ENCODE measurements around the gene GNG13. TPM values are rescaled to one million over a fixed set of nuclear protein-coding genes. Genes with fewer than 3 reads are reported as not detected.

The GNG13 gene
- total RNA-seq, 1 donor from 2014 or later: not detected

DNA sequence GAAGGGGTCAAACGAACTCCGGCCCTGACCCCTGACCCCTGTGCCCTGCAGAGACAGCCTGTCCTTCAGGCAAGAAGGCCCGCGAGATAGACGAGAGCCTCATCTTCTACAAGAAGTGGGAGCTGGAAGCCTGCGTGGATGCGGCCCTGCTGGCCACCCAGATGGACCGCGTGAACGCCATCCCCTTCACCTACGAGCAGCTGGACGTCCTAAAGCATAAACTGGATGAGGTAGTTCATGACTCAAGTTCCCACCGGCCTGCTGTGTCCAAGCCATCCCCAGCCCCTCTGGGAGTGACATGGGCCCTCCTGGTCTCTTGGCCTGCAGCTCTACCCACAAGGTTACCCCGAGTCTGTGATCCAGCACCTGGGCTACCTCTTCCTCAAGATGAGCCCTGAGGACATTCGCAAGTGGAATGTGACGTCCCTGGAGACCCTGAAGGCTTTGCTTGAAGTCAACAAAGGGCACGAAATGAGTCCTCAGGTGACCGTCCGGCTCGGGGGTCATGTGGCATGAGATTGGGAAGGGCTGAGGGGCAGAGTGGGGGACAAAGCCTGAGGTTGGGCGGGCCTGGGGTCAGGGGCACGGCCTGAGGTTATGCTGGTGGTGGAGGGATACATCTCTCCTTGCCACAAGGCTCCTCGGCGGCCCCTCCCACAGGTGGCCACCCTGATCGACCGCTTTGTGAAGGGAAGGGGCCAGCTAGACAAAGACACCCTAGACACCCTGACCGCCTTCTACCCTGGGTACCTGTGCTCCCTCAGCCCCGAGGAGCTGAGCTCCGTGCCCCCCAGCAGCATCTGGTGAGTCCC, 34.3 kb downstream of the GNG13 start:
- H3K4me1 Mint-ChIP-seq (ENCODE audit: low read depth, unreplicated experiment): no peaks in the 10 kb centered on the region
- Histone ChIP-seq H3K4me3 (ENCODE audit: insufficient read depth, low read depth, low read length) (no peak overlapping the region), H3K4me2 (ENCODE audit: low read length) (no peak overlapping the region), H3K9me3 (ENCODE audit: insufficient read depth, low read depth, low read length) (no peaks in the 10 kb centered on the region), H3K79me2 (ENCODE audit: insufficient read depth, low read length) (no peaks in the 10 kb centered on the region), H3K36me3 (ENCODE audit: insufficient read depth, low read length) (no peaks in the 10 kb centered on the region), H3K9ac (ENCODE audit: low read length) (no peak overlapping the region), H4K20me1 (ENCODE audit: insufficient read depth, low read length) (no peaks in the 10 kb centered on the region), H3K27ac (ENCODE audit: low read depth, low read length) (no peak overlapping the region), H3K27me3 (ENCODE audit: insufficient read depth, low read length) (no peaks in the 10 kb centered on the region), H3K4me1 (ENCODE audit: insufficient read depth, low read length) (no peaks in the 10 kb centered on the region), H2AFZ (ENCODE audit: low read depth, low read length) (no peak overlapping the region)
- H3K9me3 Mint-ChIP-seq (ENCODE audit: unreplicated experiment): no peaks in the 10 kb centered on the region
- no peaks in the 10 kb centered on the region for H3K36me3 Mint-ChIP-seq (ENCODE audit: low read depth, unreplicated experiment)
- H3K27ac Mint-ChIP-seq (ENCODE audit: unreplicated experiment): no peak overlapping the region
- peaks cover 2% of the 10 kb centered on the region for H3K27me3 Mint-ChIP-seq (ENCODE audit: low read depth, unreplicated experiment)
- FAIRE-seq: no peak
- no peak overlapping the region for H3K4me3 Mint-ChIP-seq (ENCODE audit: unreplicated experiment)
- no peak for DNase-seq (ENCODE audit: low read depth)
- no peak for TF ChIP-seq EZH2 (IDR thresholded peaks at IDR 0.05; ENCODE audit: insufficient read depth, low read length)
- TF ChIP-seq, protein P1, sequence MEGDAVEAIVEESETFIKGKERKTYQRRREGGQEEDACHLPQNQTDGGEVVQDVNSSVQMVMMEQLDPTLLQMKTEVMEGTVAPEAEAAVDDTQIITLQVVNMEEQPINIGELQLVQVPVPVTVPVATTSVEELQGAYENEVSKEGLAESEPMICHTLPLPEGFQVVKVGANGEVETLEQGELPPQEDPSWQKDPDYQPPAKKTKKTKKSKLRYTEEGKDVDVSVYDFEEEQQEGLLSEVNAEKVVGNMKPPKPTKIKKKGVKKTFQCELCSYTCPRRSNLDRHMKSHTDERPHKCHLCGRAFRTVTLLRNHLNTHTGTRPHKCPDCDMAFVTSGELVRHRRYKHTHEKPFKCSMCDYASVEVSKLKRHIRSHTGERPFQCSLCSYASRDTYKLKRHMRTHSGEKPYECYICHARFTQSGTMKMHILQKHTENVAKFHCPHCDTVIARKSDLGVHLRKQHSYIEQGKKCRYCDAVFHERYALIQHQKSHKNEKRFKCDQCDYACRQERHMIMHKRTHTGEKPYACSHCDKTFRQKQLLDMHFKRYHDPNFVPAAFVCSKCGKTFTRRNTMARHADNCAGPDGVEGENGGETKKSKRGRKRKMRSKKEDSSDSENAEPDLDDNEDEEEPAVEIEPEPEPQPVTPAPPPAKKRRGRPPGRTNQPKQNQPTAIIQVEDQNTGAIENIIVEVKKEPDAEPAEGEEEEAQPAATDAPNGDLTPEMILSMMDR (IDR thresholded peaks at IDR 0.05; ENCODE audit: insufficient read depth, low read depth, low read length): no peak

DNA sequence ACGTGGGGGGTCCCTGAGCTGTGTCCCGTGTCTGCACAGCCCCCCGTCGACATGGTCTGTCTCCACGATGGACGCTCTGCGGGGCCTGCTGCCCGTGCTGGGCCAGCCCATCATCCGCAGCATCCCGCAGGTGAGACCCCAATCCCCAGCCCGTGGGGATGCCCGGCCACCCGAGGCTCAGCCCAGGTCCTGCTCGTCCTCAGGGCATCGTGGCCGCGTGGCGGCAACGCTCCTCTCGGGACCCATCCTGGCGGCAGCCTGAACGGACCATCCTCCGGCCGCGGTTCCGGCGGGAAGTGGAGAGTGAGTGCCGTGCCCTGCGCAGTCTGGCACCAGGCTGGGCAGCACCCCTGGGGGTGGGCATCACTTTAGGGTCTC, 35.1 kb downstream of the GNG13 start:
- H3K9me3 ChIP-seq (ENCODE audit: insufficient read depth, low read depth, low read length): no peaks in the 10 kb centered on the region
- no peaks in the 10 kb centered on the region for H3K79me2 ChIP-seq (ENCODE audit: insufficient read depth, low read length)
- H3K4me1 ChIP-seq (ENCODE audit: insufficient read depth, low read length): peaks cover 4% of the 10 kb centered on the region
- Mint-ChIP-seq H3K9me3 (ENCODE audit: unreplicated experiment) (no peaks in the 10 kb centered on the region), H3K27me3 (ENCODE audit: low read depth, unreplicated experiment) (peaks cover 3% of the 10 kb centered on the region), H3K4me3 (ENCODE audit: unreplicated experiment) (no peak overlapping the region), H3K27ac (ENCODE audit: unreplicated experiment) (no peak overlapping the region), H3K36me3 (ENCODE audit: low read depth, unreplicated experiment) (no peaks in the 10 kb centered on the region), H3K4me1 (ENCODE audit: low read depth, unreplicated experiment) (no peaks in the 10 kb centered on the region)
- TF ChIP-seq, protein P1 (IDR thresholded peaks at IDR 0.05; ENCODE audit: insufficient read depth, low read depth, low read length): no peak
- TF ChIP-seq EZH2 (IDR thresholded peaks at IDR 0.05; ENCODE audit: insufficient read depth, low read length): no peak
- DNase-seq (ENCODE audit: low read depth) (no peak), FAIRE-seq (no peak)
- H3K27me3 ChIP-seq (ENCODE audit: insufficient read depth, low read length): no peaks in the 10 kb centered on the region
- no peaks in the 10 kb centered on the region for H4K20me1 ChIP-seq (ENCODE audit: insufficient read depth, low read length)
- H3K27ac ChIP-seq (ENCODE audit: low read depth, low read length): no peak overlapping the region
- H3K9ac ChIP-seq (ENCODE audit: low read length): no peak overlapping the region
- H3K4me2 ChIP-seq (ENCODE audit: low read length): no peak overlapping the region
- H3K36me3 ChIP-seq (ENCODE audit: insufficient read depth, low read length): no peaks in the 10 kb centered on the region
- H2AFZ ChIP-seq (ENCODE audit: low read depth, low read length): no peak overlapping the region
- no peak overlapping the region for H3K4me3 ChIP-seq (ENCODE audit: insufficient read depth, low read depth, low read length)

DNA sequence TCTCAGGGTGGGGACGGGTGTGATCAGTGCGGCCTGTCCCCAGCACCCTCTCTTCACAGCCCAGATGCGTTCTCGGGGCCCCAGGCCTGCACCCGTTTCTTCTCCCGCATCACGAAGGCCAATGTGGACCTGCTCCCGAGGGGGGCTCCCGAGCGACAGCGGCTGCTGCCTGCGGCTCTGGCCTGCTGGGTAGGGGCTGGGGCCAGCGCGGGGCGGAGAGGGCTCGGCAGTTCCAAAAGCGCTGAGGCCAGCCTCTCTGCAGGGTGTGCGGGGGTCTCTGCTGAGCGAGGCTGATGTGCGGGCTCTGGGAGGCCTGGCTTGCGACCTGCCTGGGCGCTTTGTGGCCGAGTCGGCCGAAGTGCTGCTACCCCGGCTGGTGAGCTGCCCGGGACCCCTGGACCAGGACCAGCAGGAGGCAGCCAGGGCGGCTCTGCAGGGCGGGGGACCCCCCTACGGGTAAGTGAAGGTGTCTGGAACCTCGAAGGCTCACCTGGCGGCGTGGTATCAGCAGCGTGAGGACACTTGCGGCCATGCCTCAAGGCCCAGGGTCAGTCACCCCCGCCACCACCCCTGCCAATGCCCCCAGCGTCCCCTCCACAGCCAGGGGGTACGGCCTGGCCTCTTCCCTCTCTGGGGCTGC, 35.6 kb downstream of the GNG13 start:
- Mint-ChIP-seq H3K4me1 (ENCODE audit: low read depth, unreplicated experiment) (no peaks in the 10 kb centered on the region), H3K36me3 (ENCODE audit: low read depth, unreplicated experiment) (no peaks in the 10 kb centered on the region), H3K4me3 (ENCODE audit: unreplicated experiment) (no peak overlapping the region), H3K27ac (ENCODE audit: unreplicated experiment) (no peak overlapping the region), H3K9me3 (ENCODE audit: unreplicated experiment) (no peaks in the 10 kb centered on the region), H3K27me3 (ENCODE audit: low read depth, unreplicated experiment) (peaks cover 3% of the 10 kb centered on the region)
- no peaks in the 10 kb centered on the region for H3K9me3 ChIP-seq (ENCODE audit: insufficient read depth, low read depth, low read length)
- no peaks in the 10 kb centered on the region for H4K20me1 ChIP-seq (ENCODE audit: insufficient read depth, low read length)
- H3K9ac ChIP-seq (ENCODE audit: low read length): no peak overlapping the region
- H3K79me2 ChIP-seq (ENCODE audit: insufficient read depth, low read length): no peaks in the 10 kb centered on the region
- no peak overlapping the region for H3K4me2 ChIP-seq (ENCODE audit: low read length)
- TF ChIP-seq, protein P1 (IDR thresholded peaks at IDR 0.05; ENCODE audit: insufficient read depth, low read depth, low read length): no peak
- H2AFZ ChIP-seq (ENCODE audit: low read depth, low read length): no peak overlapping the region
- H3K27me3 ChIP-seq (ENCODE audit: insufficient read depth, low read length): no peaks in the 10 kb centered on the region
- peaks cover 6% of the 10 kb centered on the region for H3K4me1 ChIP-seq (ENCODE audit: insufficient read depth, low read length)
- no peaks in the 10 kb centered on the region for H3K36me3 ChIP-seq (ENCODE audit: insufficient read depth, low read length)
- no peak overlapping the region for H3K27ac ChIP-seq (ENCODE audit: low read depth, low read length)
- no peak overlapping the region for H3K4me3 ChIP-seq (ENCODE audit: insufficient read depth, low read depth, low read length)
- no peak for FAIRE-seq
- no peak for DNase-seq (ENCODE audit: low read depth)

Measured in astrocyte (in vitro differentiated cells and primary cell).